Mononuclear cell (primary cell): ENCODE measurements around the gene CSNK1A1L. TPM values are rescaled to one million over a fixed set of nuclear protein-coding genes. Genes with fewer than 3 reads are reported as not detected.
A peak's percentile ranks its signal among the peaks of the same experiment; 100 is the strongest.

Experiments used
- H3K27me3 ChIP-seq: 2 replicates; pipeline ENCODE4 v1.6.0; 2011; ENCODE audit warnings: low read length, control low read depth; ENCODE audit not compliant: insufficient read depth
- H3K4me1 ChIP-seq: 2 replicates; pipeline ENCODE4 v1.5.1; 2011; ENCODE audit warnings: mild to moderate bottlenecking, low read length, control low read depth; ENCODE audit not compliant: insufficient read depth
- H3K4me3 ChIP-seq: 2 replicates; pipeline ENCODE4 v1.5.1; 2011; ENCODE audit warnings: mild to moderate bottlenecking, low read length, moderate library complexity
- H3K9me3 ChIP-seq: 2 replicates; pipeline ENCODE4 v1.5.1; 2011; ENCODE audit warnings: low read depth, mild to moderate bottlenecking, control low read depth, low read length
- total RNA-seq: library from RNA; depleted of rRNA; stranded (reverse); fragments of >200 nt; gene quantifications from one replicate; pipeline ENCODE4 v1.2.3, GENCODE V29; 2012

The CSNK1A1L gene
- total RNA-seq, 1 donor, result not detected

GRCh38 chr13:37090912-37091311, 14.6 kb downstream of the CSNK1A1L start:
- H3K4me1 ChIP-seq, result peaks cover 47% of the 10 kb centered on the region
- H3K4me3 ChIP-seq, result peak overlapping the region; percentile 24
- no peaks in the 10 kb centered on the region for H3K9me3 ChIP-seq
- H3K27me3 ChIP-seq, result no peaks in the 10 kb centered on the region

GRCh38 chr13:37089495-37089894, 16.0 kb downstream of the CSNK1A1L start:
- H3K9me3 ChIP-seq, result no peaks in the 10 kb centered on the region
- no peaks in the 10 kb centered on the region for H3K27me3 ChIP-seq
- H3K4me3 ChIP-seq, result no peak overlapping the region
- H3K4me1 ChIP-seq, result peaks cover 47% of the 10 kb centered on the region

- Histone ChIP-seq H3K4me1 (peaks cover 47% of the 10 kb centered on the region), H3K9me3 (no peaks in the 10 kb centered on the region), H3K4me3 (no peak overlapping the region), H3K27me3 (no peaks in the 10 kb centered on the region)
Measured at GRCh38 chr13:37087486-37087885, 18.0 kb downstream of the CSNK1A1L start.

- Histone ChIP-seq H3K9me3 (no peaks in the 10 kb centered on the region), H3K4me3 (no peak overlapping the region), H3K4me1 (peaks cover 33% of the 10 kb centered on the region), H3K27me3 (no peaks in the 10 kb centered on the region)
Measured at GRCh38 chr13:37085606-37086005, 19.9 kb downstream of the CSNK1A1L start.

GRCh38 chr13:37076818-37077217, 28.6 kb downstream of the CSNK1A1L start:
- H3K27me3 ChIP-seq, result no peaks in the 10 kb centered on the region
- H3K4me1 ChIP-seq, result no peaks in the 10 kb centered on the region
- H3K9me3 ChIP-seq, result no peaks in the 10 kb centered on the region
- no peak overlapping the region for H3K4me3 ChIP-seq

GRCh38 chr13:37075164-37075563, 30.3 kb downstream of the CSNK1A1L start:
- H3K4me3 ChIP-seq, result no peak overlapping the region

GRCh38 chr13:37074703-37075102, 30.8 kb downstream of the CSNK1A1L start:
- no peaks in the 10 kb centered on the region for H3K9me3 ChIP-seq
- H3K4me1 ChIP-seq, result no peaks in the 10 kb centered on the region
- H3K4me3 ChIP-seq, result no peak overlapping the region
- H3K27me3 ChIP-seq, result no peaks in the 10 kb centered on the region

More at GRCh38 chr13:37075164-37075563, 30.3 kb downstream of the CSNK1A1L start:
- Histone ChIP-seq H3K4me1 (no peaks in the 10 kb centered on the region), H3K27me3 (no peaks in the 10 kb centered on the region), H3K9me3 (no peaks in the 10 kb centered on the region)

- Histone ChIP-seq H3K9me3 (no peaks in the 10 kb centered on the region), H3K4me3 (no peak overlapping the region), H3K4me1 (no peaks in the 10 kb centered on the region), H3K27me3 (no peaks in the 10 kb centered on the region)
Measured at GRCh38 chr13:37072024-37072423, 33.4 kb downstream of the CSNK1A1L start.

- Histone ChIP-seq H3K9me3 (no peaks in the 10 kb centered on the region), H3K27me3 (no peaks in the 10 kb centered on the region), H3K4me1 (no peaks in the 10 kb centered on the region), H3K4me3 (no peak overlapping the region)
Measured at GRCh38 chr13:37070956-37071355, 34.5 kb downstream of the CSNK1A1L start.

GRCh38 chr13:37070145-37070695, 35.2 kb downstream of the CSNK1A1L start:
- no peaks in the 10 kb centered on the region for H3K4me1 ChIP-seq
- H3K9me3 ChIP-seq, result no peaks in the 10 kb centered on the region
- no peaks in the 10 kb centered on the region for H3K27me3 ChIP-seq
- H3K4me3 ChIP-seq, result no peak overlapping the region

- Histone ChIP-seq H3K4me1 (no peaks in the 10 kb centered on the region), H3K27me3 (no peaks in the 10 kb centered on the region), H3K4me3 (no peak overlapping the region), H3K9me3 (no peaks in the 10 kb centered on the region)
Measured at GRCh38 chr13:37069597-37070103, 35.8 kb downstream of the CSNK1A1L start.

- Histone ChIP-seq H3K27me3 (peaks cover 4% of the 10 kb centered on the region), H3K9me3 (no peaks in the 10 kb centered on the region), H3K4me3 (no peak overlapping the region), H3K4me1 (no peaks in the 10 kb centered on the region)
Measured at GRCh38 chr13:37068962-37069361, 36.5 kb downstream of the CSNK1A1L start.

GRCh38 chr13:37067874-37068273, 37.6 kb downstream of the CSNK1A1L start:
- no peak overlapping the region for H3K4me3 ChIP-seq
- no peaks in the 10 kb centered on the region for H3K4me1 ChIP-seq
- H3K27me3 ChIP-seq, result peaks cover 5% of the 10 kb centered on the region
- H3K9me3 ChIP-seq, result no peaks in the 10 kb centered on the region

GRCh38 chr13:37065890-37066526, 39.5 kb downstream of the CSNK1A1L start:
- Histone ChIP-seq H3K27me3 (peaks cover 5% of the 10 kb centered on the region), H3K4me1 (no peaks in the 10 kb centered on the region)

GRCh38 chr13:37059848-37060192, 45.6 kb downstream of the CSNK1A1L start:
- peaks cover 5% of the 10 kb centered on the region for H3K27me3 ChIP-seq
- no peaks in the 10 kb centered on the region for H3K9me3 ChIP-seq
- peak overlapping the region; percentile 84 for H3K4me3 ChIP-seq
- H3K4me1 ChIP-seq, result peaks cover 26% of the 10 kb centered on the region

More at GRCh38 chr13:37065890-37066526, 39.5 kb downstream of the CSNK1A1L start:
- Histone ChIP-seq H3K9me3 (no peaks in the 10 kb centered on the region), H3K4me3 (no peak overlapping the region)
